ENCODE measurements around the gene VLDLR.

GRCh38 chr9:2616692-2617377 is 4.8 kb upstream of the VLDLR start:
- TF ChIP-seq CTCF (IDR thresholded peaks at IDR 0.05) (no peak), POLR2A (IDR thresholded peaks at IDR 0.05) (no peak)

Measured in Peyer's patch (tissue), 4 donors.